Anterior cingulate cortex (tissue), 58 donors: ENCODE measurements around the gene CCDC183.

Experiments
- DNase-seq, 58 donors: peaks; one replicate each; lab custom pipeline; 2025; lab: John Stamatoyannopoulos, UW

Gene CCDC183

GRCh38 chr9:136856541-136857141 is 60.5 kb downstream of the CCDC183 start:
- no peak for DNase-seq

- DNase-seq, result no peak
These were observed 61.0 kb downstream of the CCDC183 start for GRCh38 chr9:136857166-136857565.
